NCI-H2171 treated with DMSO at 0.1 percent for 48 hours (cell line): ENCODE measurements around the gene GABPB2.

Experiments used
- DNase-seq: peaks from one replicate; lab custom pipeline; 2025; lab: John Stamatoyannopoulos, UW

The GABPB2 gene

GRCh38 chr1:151070474-151071276 lies at the start of gene GABPB2:
Gene GABPB2, plus strand, starts transcription at chr1:151070761. Its CDS starts 17,429 bp downstream, at chr1:151088190.
- DNase-seq: peak; percentile 95

- peak; percentile 10 for DNase-seq
Observed at GRCh38 chr1:151024540-151025146, 45.9 kb upstream of the GABPB2 start.

GRCh38 chr1:151026460-151026859 lies 44.1 kb upstream of the GABPB2 start:
- DNase-seq: no peak

- DNase-seq: no peak
Observed at GRCh38 chr1:151032164-151032563, 38.4 kb upstream of the GABPB2 start.

- no peak for DNase-seq
Observed at GRCh38 chr1:151035167-151035566, 35.4 kb upstream of the GABPB2 start.

- no peak for DNase-seq
Observed at GRCh38 chr1:151036356-151036755, 34.2 kb upstream of the GABPB2 start, which contains the start of gene BNIPL. Gene BNIPL, plus strand, starts transcription at chr1:151036586. Its CDS starts 140 bp downstream, at chr1:151036726.

GRCh38 chr1:151037032-151037431 lies 33.5 kb upstream of the GABPB2 start:
- DNase-seq: no peak

- no peak for DNase-seq
Observed at GRCh38 chr1:151039521-151039920, 31.0 kb upstream of the GABPB2 start.

GRCh38 chr1:151043163-151043562 lies 27.4 kb upstream of the GABPB2 start:
- DNase-seq: no peak

- peak; percentile 69 for DNase-seq
Observed at GRCh38 chr1:151047591-151047924, 23.0 kb upstream of the GABPB2 start, which contains the start of gene C1orf56. Gene C1orf56, plus strand, starts transcription at chr1:151047751. Its CDS starts 97 bp downstream, at chr1:151047848.

- DNase-seq: peak; percentile 52
Observed at GRCh38 chr1:151047925-151048644, 22.5 kb upstream of the GABPB2 start.

GRCh38 chr1:151048645-151049032 lies 21.9 kb upstream of the GABPB2 start:
- no peak for DNase-seq

GRCh38 chr1:151049458-151049857 lies 21.1 kb upstream of the GABPB2 start:
- DNase-seq: no peak

GRCh38 chr1:151050051-151050688 lies 20.4 kb upstream of the GABPB2 start:
- DNase-seq: no peak

GRCh38 chr1:151051356-151052009 lies 19.1 kb upstream of the GABPB2 start:
- no peak for DNase-seq

- DNase-seq: no peak
Observed at GRCh38 chr1:151054971-151055547, 15.5 kb upstream of the GABPB2 start.

GRCh38 chr1:151055581-151055980 lies 15.0 kb upstream of the GABPB2 start:
- no peak for DNase-seq

GRCh38 chr1:151056149-151056548 lies 14.4 kb upstream of the GABPB2 start:
- DNase-seq: no peak

- peak; percentile 18 for DNase-seq
Observed at GRCh38 chr1:151058692-151059091, 11.9 kb upstream of the GABPB2 start.

- DNase-seq: peak; percentile 84
Observed at GRCh38 chr1:151059109-151060006, 11.2 kb upstream of the GABPB2 start, which contains the start of gene CDC42SE1. Gene CDC42SE1, minus strand, starts transcription at chr1:151059622. Its CDS starts 3,892 bp downstream, at chr1:151055730.
